Thoracic aorta (tissue), 2 donors: ENCODE results near the gene MASTL. TPM values are rescaled to one million over a fixed set of nuclear protein-coding genes. Genes with fewer than 3 reads are reported as not detected.
A peak's percentile ranks its signal among the peaks of the same experiment; 100 is the strongest.

Experiments used
- ATAC-seq: fragments of 150-250 bp; one replicate; pipeline ENCODE4 v1.8.0; 2017; ENCODE audit warnings: low read depth; ENCODE audit not compliant: insufficient number of reproducible peaks, low FRiP score
- DNase-seq: peaks from one replicate; pipeline ENCODE4 v3.0.0-alpha.2; 2020; ENCODE audit warnings: low spot score
- H3K27ac ChIP-seq, 2 donors: fragments of 200-600 bp; sonication (generic); 1 replicate in 1 of 2; 2 replicates in 1 of 2; pipeline ENCODE4 v1.5.1; 2016; ENCODE audit warnings: mild to moderate bottlenecking in 2 of 2, moderate library complexity in 2 of 2
- H3K27me3 ChIP-seq: fragments of 200-600 bp; sonication (generic); replicated peaks from 2 replicates; pipeline ENCODE4 v1.6.0; 2016; ENCODE audit warnings: mild to moderate bottlenecking; ENCODE audit not compliant: insufficient read depth
- H3K36me3 ChIP-seq: fragments of 200-600 bp; sonication (generic); one replicate; pipeline ENCODE4 v1.5.1; 2016
- H3K4me1 ChIP-seq, 2 donors: fragments of 200-600 bp; sonication (generic); 1 replicate in 1 of 2; 2 replicates in 1 of 2; pipeline versions ENCODE4 v1.5.1 to v1.6.0; 2016; ENCODE audit warnings: low read depth in 2 of 2, mild to moderate bottlenecking in 1 of 2; ENCODE audit not compliant: control insufficient read depth in 1 of 2
- H3K4me3 ChIP-seq: fragments of 200-600 bp; sonication (generic); 2 replicates; pipeline ENCODE4 v1.5.1; 2016; ENCODE audit warnings: mild to moderate bottlenecking
- H3K9me3 ChIP-seq: fragments of 200-600 bp; sonication (generic); 2 replicates; pipeline ENCODE4 v1.5.1; 2016
- CTCF ChIP-seq: fragments of 200-600 bp; sonication (generic); IDR thresholded peaks from one replicate; pipeline ENCODE4 v1.5.1; 2019; ENCODE audit warnings: antibody characterized with exemption
- total RNA-seq, 2 donors: library from RNA; depleted of rRNA; stranded (reverse); fragments of >200 nt; gene quantifications; one replicate each; pipeline versions ENCODE4 v1.1.0 to v1.2.3, GENCODE V29; 2016

Gene MASTL
- total RNA-seq, result 1 to 10 TPM; 4.7 to 7.0 TPM

DNA sequence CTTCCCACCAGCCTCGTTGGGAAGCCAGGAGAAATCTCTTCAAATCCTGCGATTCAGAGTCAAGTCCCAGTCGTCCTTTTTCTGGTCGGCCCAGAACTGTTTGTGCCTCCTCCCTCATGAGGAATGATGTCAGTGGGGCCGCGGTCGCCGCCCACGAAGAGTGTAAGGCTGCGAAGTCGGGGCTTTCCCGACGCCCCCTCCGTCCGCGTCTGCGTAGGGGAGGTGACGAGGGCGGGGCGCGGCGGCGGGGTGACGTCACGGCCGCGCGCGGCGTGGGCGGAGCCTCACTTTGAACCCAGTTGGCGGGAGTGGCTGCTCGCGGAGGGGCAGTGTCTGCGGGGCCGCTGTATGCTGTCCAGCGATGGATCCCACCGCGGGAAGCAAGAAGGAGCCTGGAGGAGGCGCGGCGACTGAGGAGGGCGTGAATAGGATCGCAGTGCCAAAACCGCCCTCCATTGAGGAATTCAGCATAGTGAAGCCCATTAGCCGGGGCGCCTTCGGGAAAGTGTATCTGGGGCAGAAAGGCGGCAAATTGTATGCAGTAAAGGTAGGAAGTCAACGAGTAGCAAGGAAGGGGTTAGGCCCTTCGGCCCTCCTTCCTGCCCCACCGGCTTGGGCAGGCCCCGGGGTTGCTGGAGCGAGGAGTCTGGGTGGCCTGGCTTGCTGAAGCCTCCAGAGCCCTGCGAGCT, at the start of gene MASTL:
MASTL (plus strand) TSS at position 287 of the 689 bp plus-strand sequence; CDS start at position 362, 75 bp downstream.
- H3K27ac ChIP-seq, result peak within 1 kb of the TSS; percentile 100
- peak within 1 kb of the TSS; percentile 99 for H3K4me3 ChIP-seq
- H3K36me3 ChIP-seq, result peaks cover 4% of the 10 kb centered on the region
- no peaks in the 10 kb centered on the region for H3K9me3 ChIP-seq
- H3K4me1 ChIP-seq, result peaks cover 12 to 37% of the 10 kb centered on the region in 2 donors
- no peaks in the 10 kb centered on the region for H3K27me3 ChIP-seq
- ATAC-seq, result peak; percentile 96
- DNase-seq, result peak; percentile 85
- TF ChIP-seq CTCF, result no peak

- TF ChIP-seq CTCF, result no peak
- H3K9me3 ChIP-seq, result no peaks in the 10 kb centered on the region
- no peak for ATAC-seq
- no peak overlapping the region for H3K4me3 ChIP-seq
- no peak for DNase-seq
- no peaks in the 10 kb centered on the region for H3K27me3 ChIP-seq
- H3K27ac ChIP-seq, result no peak overlapping the region
- H3K4me1 ChIP-seq, result no peaks in the 10 kb centered on the region
- H3K36me3 ChIP-seq, result peaks cover 26% of the 10 kb centered on the region
Measured at GRCh38 chr10:27108165-27108564, 47.0 kb upstream of the MASTL start.

- no peaks in the 10 kb centered on the region for H3K9me3 ChIP-seq
- no peak overlapping the region for H3K4me3 ChIP-seq
- no peak for DNase-seq
- no peak for TF ChIP-seq CTCF
- H3K4me1 ChIP-seq, result no peaks in the 10 kb centered on the region
- H3K27me3 ChIP-seq, result no peaks in the 10 kb centered on the region
- peaks cover 36% of the 10 kb centered on the region for H3K36me3 ChIP-seq
- no peak overlapping the region for H3K27ac ChIP-seq
- ATAC-seq, result no peak
Measured at GRCh38 chr10:27134371-27134770, 20.8 kb upstream of the MASTL start.

- H3K9me3 ChIP-seq, result no peaks in the 10 kb centered on the region
- no peak overlapping the region for H3K4me3 ChIP-seq
- ATAC-seq (no peak), DNase-seq (no peak)
- H3K27me3 ChIP-seq, result no peaks in the 10 kb centered on the region
- peaks cover 21% of the 10 kb centered on the region for H3K36me3 ChIP-seq
- no peak overlapping the region for H3K27ac ChIP-seq
- no peaks in the 10 kb centered on the region for H3K4me1 ChIP-seq
- TF ChIP-seq CTCF, result no peak
Measured at GRCh38 chr10:27138277-27138676, 16.9 kb upstream of the MASTL start.

DNA sequence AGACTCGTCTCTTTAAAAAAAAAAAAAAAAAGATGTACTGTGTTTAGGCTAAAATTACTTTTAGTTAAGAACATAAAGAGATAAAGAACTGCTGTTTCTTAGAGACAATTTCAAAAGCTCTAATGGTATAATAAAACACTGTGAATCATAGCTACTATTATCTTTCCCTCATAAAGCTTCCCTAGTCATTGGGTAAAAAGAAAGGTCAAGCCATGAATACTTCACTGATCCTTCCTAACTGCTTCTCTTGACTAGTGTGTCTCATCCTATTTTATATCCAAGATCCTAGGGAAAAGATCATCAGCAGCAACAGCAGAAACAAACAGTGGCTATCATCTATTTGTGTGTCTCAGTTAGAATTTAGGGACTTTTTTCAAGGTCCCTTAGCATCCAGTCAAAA, 11.5 kb upstream of the MASTL start:
- Histone ChIP-seq H3K4me3 (no peak overlapping the region), H3K4me1 (no peaks in the 10 kb centered on the region), H3K27ac (no peak overlapping the region), H3K27me3 (no peaks in the 10 kb centered on the region), H3K36me3 (peaks cover 25% of the 10 kb centered on the region), H3K9me3 (no peaks in the 10 kb centered on the region)
- TF ChIP-seq CTCF, result no peak
- ATAC-seq, result no peak
- no peak for DNase-seq
